GM18907 (cell line): ENCODE results near the gene COL26A1.

Experiments used
- ATAC-seq: cut with Tn5 transposase; IDR thresholded peaks from one replicate; pipeline ENCODE4 v1.9.1; 2021; ENCODE audit warnings: mild to moderate bottlenecking, moderate library complexity; ENCODE audit not compliant: unreplicated experiment

COL26A1 gene

GRCh38 chr7:101370836-101371235 is 8.2 kb downstream of the COL26A1 start:
- no peak for ATAC-seq

- no peak for ATAC-seq
Measured at GRCh38 chr7:101373812-101374614, 11.3 kb downstream of the COL26A1 start.

GRCh38 chr7:101374990-101375389 is 12.3 kb downstream of the COL26A1 start:
- no peak for ATAC-seq

- no peak for ATAC-seq
Measured at GRCh38 chr7:101376601-101377000, 13.9 kb downstream of the COL26A1 start.

DNA sequence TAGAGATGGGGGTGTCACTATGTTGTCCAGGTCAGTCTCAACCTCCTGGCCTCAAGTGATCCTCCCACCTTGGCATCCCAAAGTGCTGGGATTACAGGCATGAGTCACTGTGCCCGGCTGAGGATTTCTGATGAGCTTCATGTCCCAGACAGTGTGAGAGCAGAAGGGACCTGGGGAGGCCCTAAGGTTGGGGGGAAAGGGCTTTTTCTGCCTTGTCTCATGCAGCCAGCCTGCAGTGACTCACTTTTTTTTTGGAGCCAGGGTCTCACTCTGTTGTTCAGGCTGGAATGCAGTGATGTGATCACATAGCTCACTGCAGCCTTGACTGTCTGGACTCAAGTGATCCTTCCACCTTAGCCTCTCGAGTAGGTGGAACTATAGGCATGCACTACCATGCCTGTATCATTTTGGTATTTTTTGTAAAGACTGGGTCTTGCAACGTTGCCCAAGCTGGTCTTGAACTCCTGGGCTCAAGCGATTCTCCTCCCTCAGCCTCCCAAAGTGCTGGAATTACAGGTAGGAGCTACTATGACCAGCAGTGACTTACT is 14.6 kb downstream of the COL26A1 start:
- ATAC-seq, result no peak

DNA sequence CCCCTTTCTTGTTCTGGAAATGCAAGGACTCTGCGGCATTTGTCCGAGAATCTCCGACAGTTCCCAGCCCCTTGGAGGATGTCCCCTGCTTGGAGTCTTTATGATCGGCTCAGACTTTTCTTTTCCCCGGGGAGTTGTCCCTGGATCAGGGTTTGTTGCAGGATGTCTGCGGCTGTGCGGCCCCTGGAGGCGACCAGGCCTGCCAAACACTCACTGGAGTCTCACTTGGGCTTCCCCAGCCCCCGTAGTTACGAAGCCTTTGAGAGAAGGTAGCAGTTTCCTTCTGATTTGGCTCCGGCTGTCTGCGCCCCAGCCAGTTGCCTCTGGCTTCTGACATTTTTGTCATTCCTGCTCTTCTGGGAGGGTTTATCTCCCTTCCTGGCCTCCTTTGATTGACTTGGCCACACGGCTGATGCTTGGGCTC is 16.1 kb downstream of the COL26A1 start:
- ATAC-seq, result no peak

- no peak for ATAC-seq
Measured at GRCh38 chr7:101379302-101379701, 16.6 kb downstream of the COL26A1 start.

DNA sequence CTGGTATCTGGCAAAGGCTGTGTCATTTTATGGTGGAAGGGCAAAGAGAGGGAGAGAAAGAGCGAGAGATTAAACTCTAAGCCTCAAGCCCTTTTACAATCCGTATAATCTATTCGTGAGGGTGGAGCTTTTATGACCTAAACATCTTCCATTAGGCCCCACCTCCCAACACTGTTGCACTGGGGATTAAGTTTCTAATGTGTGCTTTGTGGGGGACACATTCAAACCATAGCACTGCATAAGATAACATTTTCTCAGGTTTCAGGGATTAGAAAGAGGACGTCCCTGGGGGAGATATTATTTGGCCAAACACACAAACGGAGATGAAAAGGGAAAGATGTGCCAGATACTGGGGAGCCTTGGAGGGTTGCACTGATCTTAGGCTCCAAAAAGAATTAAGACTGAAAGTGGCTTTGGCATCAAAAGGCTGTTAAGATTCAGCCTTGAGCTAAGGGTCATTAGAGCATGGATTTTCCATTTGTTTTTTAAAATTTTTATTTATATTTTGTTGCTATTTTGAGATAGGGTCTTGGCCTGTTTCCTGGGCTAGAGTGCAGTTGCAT is 19.0 kb downstream of the COL26A1 start:
- no peak for ATAC-seq

DNA sequence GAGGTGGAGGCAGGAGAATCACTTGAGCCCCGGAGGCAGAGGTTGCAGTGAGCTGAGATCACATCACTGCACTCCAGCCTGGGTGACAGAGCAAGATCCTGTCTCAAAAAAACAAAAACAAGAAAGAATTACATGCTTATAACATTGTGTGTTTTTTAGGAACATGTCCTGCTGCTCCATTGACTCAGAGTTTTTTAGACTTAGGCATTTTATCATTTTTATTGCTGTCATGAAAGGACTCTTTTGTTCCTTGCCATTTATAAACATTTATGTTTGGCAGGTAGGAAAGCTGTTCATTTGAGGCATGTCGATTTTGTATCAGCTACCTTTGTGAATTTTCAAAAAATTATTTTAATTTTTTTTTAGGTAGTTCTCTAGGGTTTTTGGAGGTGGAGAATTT is 20.3 kb downstream of the COL26A1 start:
- ATAC-seq, result no peak

- ATAC-seq, result no peak
Measured at GRCh38 chr7:101386177-101386557, 23.5 kb downstream of the COL26A1 start.

DNA sequence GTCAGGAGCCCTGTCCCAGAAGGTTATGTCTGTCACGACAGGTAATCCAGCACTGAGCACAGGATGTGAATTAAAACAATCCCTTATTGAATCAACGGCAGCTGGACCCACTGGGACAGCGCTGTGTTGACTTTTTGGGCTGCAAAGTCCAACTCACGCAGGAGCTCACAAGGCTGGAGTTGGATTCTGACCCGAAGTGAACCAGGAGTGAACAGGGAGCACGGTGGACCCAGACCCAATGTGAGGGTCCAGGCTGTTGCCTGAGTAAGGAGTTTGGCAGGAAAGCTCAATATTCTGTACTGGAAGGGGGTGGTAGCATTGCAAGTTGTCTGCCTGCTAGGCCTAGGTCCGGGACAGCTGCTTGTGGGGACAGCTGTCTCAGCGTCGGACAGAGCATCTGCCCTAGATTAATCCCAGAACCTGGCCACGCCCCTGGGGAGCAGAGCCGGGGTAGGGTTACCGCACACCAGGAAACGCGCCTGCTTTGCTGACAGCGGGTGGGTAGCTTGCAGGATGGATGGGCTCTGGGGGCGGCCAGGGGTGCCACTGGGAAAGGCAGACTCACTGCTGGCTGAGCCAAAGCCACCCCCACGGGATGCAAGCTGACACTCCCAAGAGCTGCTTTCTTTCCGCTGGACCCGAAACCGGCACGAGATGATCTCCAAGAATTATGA is 24.0 kb downstream of the COL26A1 start:
- ATAC-seq, result no peak

DNA sequence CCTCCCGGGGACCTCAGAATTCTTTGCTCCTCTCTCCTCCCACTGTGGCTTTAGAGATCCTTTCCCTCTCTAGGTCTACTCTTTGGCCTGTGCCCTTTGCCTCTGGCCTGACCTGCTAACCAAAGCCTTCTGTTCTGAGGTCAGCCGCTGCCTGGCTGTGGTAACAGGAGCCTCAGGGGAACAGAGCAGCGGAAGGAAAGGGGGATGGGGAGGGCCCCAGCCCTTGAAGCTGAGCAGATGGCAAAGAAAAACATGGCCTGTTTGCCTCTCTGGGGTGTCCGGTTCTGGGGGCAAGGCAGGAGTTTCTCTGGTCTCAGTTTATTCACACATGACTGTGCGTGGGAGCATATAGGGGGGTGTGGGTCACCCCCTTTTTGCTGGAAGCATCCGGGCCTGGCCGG is 28.2 kb downstream of the COL26A1 start:
- ATAC-seq, result peak; percentile 95

- ATAC-seq, result no peak
Measured at GRCh38 chr7:101391991-101392390, 29.3 kb downstream of the COL26A1 start.

DNA sequence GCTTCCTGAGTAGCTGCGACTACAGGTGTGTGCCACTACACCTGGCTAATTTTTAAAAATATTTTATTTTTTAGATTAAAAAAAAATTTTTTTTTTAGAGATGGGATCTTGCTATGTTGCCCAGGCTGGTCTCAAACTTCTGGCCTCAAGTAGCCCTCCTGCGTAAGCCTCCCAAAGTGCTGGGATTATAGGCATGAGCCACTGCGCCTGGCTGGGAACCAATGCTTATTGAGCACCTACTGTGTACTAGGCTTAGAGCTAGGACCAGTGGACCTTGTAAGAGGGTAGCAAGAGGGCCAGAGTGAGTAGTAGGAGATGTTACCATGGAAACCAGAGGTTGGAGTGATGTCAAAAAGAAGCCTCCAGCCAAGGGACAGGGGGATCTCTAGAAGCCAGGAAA is 31.2 kb downstream of the COL26A1 start:
- ATAC-seq, result no peak

DNA sequence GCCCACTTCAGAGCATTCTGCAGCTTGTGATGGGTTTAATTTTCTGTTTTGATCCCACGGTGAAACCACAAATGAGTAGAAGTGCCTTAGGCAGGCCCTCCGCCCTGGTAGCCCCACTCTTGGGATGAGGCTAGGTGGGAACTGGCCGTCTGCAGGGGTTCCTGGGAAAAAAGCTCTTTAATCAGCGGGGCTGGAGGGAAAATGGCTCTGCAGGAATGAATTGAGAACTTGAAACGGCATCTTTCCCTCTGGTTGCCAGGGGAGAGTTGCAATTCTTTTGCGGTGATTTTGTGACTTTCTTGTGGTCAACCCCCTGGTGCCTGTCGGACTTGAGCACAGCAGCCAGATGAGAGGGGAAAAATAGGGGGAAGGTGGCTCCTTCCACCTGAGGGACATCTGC is 32.7 kb downstream of the COL26A1 start:
- no peak for ATAC-seq

GRCh38 chr7:101397243-101397642 is 34.6 kb downstream of the COL26A1 start:
- no peak for ATAC-seq

DNA sequence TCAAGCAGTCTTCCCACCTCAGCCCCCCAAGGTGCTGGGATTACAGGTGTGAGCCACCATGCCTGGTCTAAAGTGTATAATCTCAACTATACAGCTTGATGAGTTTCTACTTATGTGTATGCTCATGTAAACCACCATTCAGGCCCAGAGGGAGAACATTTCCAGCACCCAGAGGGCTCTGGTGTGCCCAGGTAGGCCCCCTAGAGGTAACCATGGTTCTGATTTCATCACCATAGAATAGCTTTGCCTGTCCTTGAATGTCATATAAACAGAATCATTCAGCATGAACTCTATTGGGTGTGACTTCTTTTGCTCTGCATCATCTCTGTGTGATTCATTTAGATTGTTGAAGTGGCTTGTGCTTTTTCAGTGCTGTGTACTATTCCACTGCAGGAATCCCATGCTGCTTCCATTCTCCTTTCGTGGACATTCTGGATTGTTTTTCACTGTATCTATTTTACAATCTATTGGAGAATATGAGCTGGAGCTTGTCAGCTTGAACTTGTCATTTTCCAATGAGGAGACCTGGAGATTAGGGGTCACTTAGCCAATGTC is 35.2 kb downstream of the COL26A1 start:
- no peak for ATAC-seq

DNA sequence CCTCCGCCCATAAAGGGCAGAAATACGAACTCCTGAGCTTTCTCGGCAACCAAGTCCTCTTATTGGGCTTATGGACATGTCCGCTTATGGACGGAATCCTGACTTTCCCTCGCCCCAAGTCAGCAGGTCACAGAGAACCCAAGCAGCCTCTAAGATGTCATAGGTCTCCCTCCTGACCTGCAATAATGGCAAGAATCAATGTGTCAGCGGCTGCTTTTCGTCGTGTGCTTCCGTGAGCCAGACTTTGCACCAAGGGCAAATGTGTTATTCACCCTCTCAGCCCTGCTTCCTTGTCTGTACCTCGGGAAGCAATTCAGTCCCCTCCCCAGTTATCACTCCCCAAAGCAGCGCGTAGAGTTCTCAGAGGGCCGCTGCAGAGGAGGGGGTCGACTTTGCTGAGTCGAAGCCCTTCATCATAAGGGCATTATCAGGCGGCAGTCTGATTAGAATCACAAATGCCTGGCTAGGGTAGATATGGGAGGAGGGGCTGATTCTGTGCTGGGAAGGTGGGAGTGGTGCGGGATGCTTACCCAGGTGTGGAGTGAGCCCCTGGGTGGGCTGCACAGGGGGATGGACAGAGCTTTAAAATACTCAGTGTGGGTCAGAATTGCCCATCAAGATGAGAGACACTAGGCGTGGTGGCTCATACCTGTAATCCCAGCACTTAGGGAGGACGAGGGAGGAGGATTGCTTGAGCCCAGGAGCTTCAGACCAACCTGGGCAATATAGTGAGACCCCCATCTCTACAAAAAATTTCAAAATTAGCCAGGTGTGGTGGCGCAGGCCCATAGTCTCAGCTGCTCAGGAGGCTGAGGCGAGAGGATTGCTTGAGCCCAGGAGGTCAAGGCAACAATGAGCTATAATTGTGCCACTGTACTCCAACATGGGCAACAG is 36.0 kb downstream of the COL26A1 start:
- no peak for ATAC-seq

DNA sequence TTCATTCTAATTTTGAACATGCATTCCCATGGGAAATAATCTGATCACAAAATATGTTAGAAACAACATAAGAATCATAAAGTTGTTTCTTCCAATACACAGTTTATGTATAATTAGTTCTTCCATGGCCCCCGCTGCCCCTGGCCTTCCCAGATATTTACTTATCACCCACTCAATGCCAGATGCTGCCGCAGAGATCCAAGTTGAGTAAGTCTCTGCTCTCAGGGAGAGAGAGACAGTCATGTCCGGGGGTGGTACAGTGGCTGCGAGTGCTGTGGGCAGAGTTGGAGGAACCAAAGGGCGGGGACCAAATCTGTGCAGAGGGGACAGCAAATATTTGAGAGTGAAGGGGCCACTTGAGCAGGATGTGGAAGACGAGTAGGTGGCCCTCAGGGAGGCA is 37.1 kb downstream of the COL26A1 start:
- no peak for ATAC-seq

GRCh38 chr7:101400751-101401150 is 38.1 kb downstream of the COL26A1 start:
- no peak for ATAC-seq
